HG02798 (cell line): ENCODE measurements around the gene NME5.
"Not testable (repeated sequence)": the region's sequence is repeated elsewhere in the genome, so short reads cannot be mapped to it uniquely, and the experiment has no call there.

ENCODE experiments used
- ATAC-seq: cut with Tn5 transposase; IDR thresholded peaks from one replicate; pipeline ENCODE4 v1.9.1; 2021; ENCODE audit warnings: mild to moderate bottlenecking; ENCODE audit not compliant: unreplicated experiment, poor library complexity

NME5 gene

GRCh38 chr5:138083702-138084101 lies 55.5 kb downstream of the NME5 start, which contains the start of gene WNT8A:
Gene WNT8A, plus strand, starts transcription at chr5:138084033. Its CDS starts 95 bp downstream, at chr5:138084128.
- ATAC-seq: no peak

- ATAC-seq: no peak
Observed at GRCh38 chr5:138082033-138082432, 57.2 kb downstream of the NME5 start.

- ATAC-seq: no peak
Observed at GRCh38 chr5:138078006-138078643, 61.1 kb downstream of the NME5 start.

GRCh38 chr5:138077064-138077696 lies 62.0 kb downstream of the NME5 start:
- no peak for ATAC-seq

- not testable (repeated sequence) for ATAC-seq
Observed at GRCh38 chr5:138070026-138070425, 69.2 kb downstream of the NME5 start.

GRCh38 chr5:138068742-138069600 lies 70.3 kb downstream of the NME5 start:
- peak; percentile 49 for ATAC-seq

- no peak for ATAC-seq
Observed at GRCh38 chr5:138067945-138068344, 71.3 kb downstream of the NME5 start.
